Measurements from ENCODE around the gene C2CD4A.

The C2CD4A gene

GRCh38 chr15:62059816-62060112 lies 7.0 kb upstream of the C2CD4A start:
- in situ Hi-C loops (cut with HindIII; ENCODE audit: low sequenced_read_pairs): no loop called here

- in situ Hi-C loops (cut with HindIII; ENCODE audit: low sequenced_read_pairs): no loop called here
Measured at GRCh38 chr15:62060113-62060895, 6.5 kb upstream of the C2CD4A start, which contains the start of gene VPS13C. VPS13C (minus strand) TSS chr15:62060447; CDS start chr15:62060374, 73 bp downstream.

- in situ Hi-C loops (cut with HindIII; ENCODE audit: low sequenced_read_pairs): no loop called here
Measured at GRCh38 chr15:62060896-62061280, 5.9 kb upstream of the C2CD4A start.

- in situ Hi-C loops (cut with HindIII; ENCODE audit: low sequenced_read_pairs): no loop called here
Measured at GRCh38 chr15:62063825-62064635, 2.7 kb upstream of the C2CD4A start.

- in situ Hi-C loops (cut with HindIII; ENCODE audit: low sequenced_read_pairs): no loop called here
Measured at GRCh38 chr15:62067448-62068044, 769 bp downstream of the C2CD4A start.

GRCh38 chr15:62068071-62068809 lies 1.5 kb downstream of the C2CD4A start:
- in situ Hi-C loops (cut with HindIII; ENCODE audit: low sequenced_read_pairs): no loop called here

- in situ Hi-C loops (cut with HindIII; ENCODE audit: low sequenced_read_pairs): no loop called here
Measured at GRCh38 chr15:62068810-62069167, 2.0 kb downstream of the C2CD4A start.

GRCh38 chr15:62069551-62069950 lies 2.8 kb downstream of the C2CD4A start:
- in situ Hi-C loops (cut with HindIII; ENCODE audit: low sequenced_read_pairs): no loop called here

- in situ Hi-C loops (cut with HindIII; ENCODE audit: low sequenced_read_pairs): no loop called here
Measured at GRCh38 chr15:62071711-62072308, 5.0 kb downstream of the C2CD4A start.

- in situ Hi-C loops (cut with HindIII; ENCODE audit: low sequenced_read_pairs): no loop called here
Measured at GRCh38 chr15:62075595-62076277, 9.0 kb downstream of the C2CD4A start.

- in situ Hi-C loops (cut with HindIII; ENCODE audit: low sequenced_read_pairs): no loop called here
Measured at GRCh38 chr15:62079594-62079993, 12.8 kb downstream of the C2CD4A start.

GRCh38 chr15:62083194-62084154 lies 16.7 kb downstream of the C2CD4A start:
- in situ Hi-C loops (cut with HindIII; ENCODE audit: low sequenced_read_pairs): no loop called here

- in situ Hi-C loops (cut with HindIII; ENCODE audit: low sequenced_read_pairs): no loop called here
Measured at GRCh38 chr15:62085740-62086139, 19.0 kb downstream of the C2CD4A start.

GRCh38 chr15:62087671-62088352 lies 21.0 kb downstream of the C2CD4A start:
- in situ Hi-C loops (cut with HindIII; ENCODE audit: low sequenced_read_pairs): no loop called here

- in situ Hi-C loops (cut with HindIII; ENCODE audit: low sequenced_read_pairs): no loop called here
Measured at GRCh38 chr15:62088353-62088693, 21.5 kb downstream of the C2CD4A start.

- in situ Hi-C loops (cut with HindIII; ENCODE audit: low sequenced_read_pairs): no loop called here
Measured at GRCh38 chr15:62089616-62090015, 22.8 kb downstream of the C2CD4A start.

- in situ Hi-C loops (cut with HindIII; ENCODE audit: low sequenced_read_pairs): no loop called here
Measured at GRCh38 chr15:62090988-62091387, 24.2 kb downstream of the C2CD4A start.

- in situ Hi-C loops (cut with HindIII; ENCODE audit: low sequenced_read_pairs): no loop called here
Measured at GRCh38 chr15:62093809-62094208, 27.0 kb downstream of the C2CD4A start.

GRCh38 chr15:62094388-62094787 lies 27.6 kb downstream of the C2CD4A start:
- in situ Hi-C loops (cut with HindIII; ENCODE audit: low sequenced_read_pairs): no loop called here
